Measurements from ENCODE around the gene ARSB.
"Not testable (repeated sequence)": the region's sequence is repeated elsewhere in the genome, so short reads cannot be mapped to it uniquely, and the experiment has no call there.

ARSB gene

DNA sequence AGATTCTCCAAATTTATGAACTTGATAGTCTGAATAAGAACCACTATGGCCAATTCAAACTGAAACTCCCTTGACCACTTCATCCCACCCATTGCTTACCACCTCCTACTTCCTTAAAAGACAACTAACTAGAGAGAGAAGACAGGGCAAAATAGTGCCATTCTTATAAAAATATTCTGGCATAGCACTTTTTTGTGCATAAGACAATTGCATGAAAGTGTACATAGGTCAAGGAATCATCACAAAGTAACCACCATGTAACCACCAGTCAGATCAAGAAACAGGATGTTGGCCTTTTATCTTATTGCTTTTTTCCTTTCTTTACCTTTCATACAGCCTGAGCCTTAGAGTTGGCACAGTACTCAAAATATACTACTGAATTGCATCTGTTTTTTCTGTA lies 8.1 kb upstream of the ARSB start:
- DNase-seq: peak; percentile 37

DNA sequence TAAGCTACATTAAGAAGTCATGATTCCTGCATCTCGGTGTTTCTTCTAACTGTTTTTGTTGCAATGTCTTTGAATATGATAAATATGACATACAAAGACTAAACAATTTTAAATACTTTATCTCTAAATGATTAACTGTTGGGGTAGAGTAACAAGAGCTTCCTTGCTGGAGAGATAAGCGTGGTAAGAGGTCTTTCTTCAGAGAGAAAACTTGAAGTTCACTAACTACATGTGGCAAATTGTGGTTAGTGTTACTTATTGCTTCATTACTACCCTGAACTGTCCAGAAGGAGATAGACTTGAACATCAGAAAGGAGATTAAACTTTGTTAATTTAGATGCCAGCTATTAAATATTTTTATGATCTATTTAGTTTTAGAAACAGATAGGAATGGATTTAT lies 7.0 kb upstream of the ARSB start:
- DNase-seq: peak; percentile 24

DNA sequence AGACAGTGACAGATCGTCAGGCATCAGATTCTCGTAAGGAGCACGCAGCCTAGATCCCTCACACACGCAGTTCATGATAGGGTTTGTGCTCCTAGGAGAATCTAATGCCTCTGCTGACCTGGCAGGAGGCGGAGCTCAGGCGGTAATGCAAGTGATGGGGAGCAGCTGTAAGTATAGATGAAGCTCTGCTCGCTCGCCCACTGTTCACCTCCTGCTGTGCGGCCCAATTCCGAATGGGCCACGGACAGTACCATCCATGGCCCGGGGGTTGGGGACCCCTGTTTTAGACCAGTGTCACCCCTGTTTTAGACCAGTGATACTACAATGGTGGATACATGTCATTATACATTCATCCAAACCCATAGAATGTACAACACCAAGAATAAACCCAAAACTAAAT lies 4.0 kb upstream of the ARSB start:
- no peak for DNase-seq

DNA sequence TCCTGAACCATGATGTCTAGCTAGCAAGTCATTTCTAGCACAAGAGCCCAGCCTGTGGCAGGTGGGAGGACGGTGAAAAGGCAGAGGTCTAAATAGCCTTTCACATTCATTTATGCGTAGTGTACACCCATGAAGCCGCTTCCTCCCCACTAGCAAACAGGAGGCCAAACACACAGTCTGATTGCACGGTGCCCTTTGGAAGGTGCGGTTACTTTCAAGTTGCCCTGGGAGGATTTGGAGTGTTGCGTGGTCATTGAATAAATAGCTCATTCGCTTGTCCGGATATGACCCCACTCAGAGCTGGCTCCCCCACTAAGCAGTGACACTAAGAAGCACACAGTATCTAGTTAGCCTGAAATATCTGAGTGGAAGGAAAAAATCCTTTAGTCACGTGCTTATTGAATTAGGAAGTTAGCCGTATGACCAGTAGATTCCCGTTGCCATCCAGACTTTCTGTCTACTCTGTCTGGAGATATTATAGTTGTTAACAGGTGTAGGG lies 664 bp upstream of the ARSB start:
- DNase-seq: peak; percentile 41

DNA sequence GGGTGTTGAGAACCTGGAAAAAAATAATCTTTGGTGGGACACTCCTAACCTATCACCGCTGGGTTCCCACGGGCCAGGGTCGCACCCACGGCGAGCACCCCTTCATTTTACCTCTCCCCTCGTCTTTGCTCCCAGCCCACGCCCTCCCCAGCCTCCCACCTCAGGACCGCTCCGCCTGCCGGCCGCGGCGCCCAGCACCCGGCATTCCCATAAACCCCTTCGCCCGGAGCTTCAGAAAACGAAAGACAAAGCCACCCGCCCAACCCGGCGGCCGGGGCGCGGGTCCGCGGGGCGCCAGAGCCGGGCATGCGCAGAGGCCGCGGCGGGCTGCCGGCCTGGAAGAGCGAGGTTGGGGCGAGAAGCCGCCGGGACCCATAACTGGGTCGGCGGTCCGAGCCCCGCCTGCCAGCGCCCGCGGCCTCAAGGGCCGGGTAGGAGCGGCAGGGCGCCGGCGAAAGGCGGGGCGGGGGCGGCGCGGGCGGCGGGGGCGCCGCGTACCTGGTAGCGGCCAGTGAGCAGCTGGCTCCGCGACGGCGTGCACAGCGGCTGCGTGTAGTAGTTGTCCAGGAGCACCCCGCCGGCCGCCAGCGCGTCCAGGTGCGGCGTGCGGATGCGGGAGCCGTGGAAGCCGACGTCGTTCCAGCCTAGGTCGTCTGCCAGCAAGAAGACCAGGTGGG lies 533 bp downstream of the ARSB start:
- DNase-seq: peak; percentile 63

DNA sequence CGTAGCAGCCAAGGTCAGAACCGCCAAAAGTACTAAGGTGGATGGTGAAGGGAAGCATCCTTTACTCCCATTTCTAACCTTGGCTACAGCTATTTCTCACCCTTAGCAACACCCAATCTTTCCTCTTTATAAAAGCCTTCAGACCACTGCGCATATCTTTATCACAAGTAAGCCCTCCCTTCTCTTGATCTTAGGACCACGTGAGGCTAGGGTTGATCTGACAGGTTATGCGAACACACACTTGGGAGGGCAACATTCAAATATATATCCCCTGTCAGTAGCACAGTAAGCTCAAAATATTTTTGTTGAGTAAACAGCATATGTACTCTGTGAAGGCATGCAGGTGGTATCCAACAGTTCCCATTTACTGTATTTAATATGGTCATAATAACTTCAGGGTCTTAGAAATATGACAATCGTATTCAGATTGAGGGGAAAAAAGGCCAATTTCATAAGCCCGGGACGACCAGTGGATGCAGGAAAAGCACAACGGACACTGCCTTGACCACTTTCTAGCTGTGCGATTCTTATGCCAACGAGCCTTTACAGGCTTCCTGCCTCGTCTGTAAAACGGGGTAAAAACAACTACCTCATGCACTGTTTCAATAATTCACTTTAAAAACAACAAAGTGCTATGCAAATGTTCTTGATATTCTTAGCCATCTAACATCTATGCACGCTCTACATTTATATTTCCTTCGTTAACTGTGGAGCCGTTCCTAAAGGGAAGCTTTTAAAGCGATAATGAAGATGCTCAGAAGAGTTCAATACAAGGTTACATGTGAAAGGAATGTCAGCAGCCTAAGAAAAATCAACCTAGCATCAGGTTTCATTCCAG lies 1.3 kb downstream of the ARSB start:
- DNase-seq: no peak

DNA sequence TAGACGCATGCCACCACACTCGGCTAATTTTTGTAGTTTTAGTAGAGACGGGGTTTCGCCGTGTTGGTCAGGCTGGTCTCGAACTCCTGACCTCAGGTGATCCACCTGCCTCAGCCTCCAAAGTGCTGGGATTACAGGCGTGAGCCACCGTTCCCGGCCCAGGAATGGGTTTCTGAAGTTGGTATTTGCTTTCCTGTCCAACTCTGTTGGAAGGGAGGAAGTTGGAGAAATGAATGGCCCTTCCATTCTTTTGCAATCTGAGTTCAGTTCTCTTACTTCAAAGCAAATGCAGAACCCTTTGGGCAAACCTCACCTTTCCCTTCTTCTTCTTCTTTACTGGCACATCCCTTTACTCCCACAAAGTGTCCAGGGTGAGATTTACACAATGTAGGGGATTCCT lies 1.9 kb downstream of the ARSB start:
- not testable (repeated sequence) for DNase-seq

DNA sequence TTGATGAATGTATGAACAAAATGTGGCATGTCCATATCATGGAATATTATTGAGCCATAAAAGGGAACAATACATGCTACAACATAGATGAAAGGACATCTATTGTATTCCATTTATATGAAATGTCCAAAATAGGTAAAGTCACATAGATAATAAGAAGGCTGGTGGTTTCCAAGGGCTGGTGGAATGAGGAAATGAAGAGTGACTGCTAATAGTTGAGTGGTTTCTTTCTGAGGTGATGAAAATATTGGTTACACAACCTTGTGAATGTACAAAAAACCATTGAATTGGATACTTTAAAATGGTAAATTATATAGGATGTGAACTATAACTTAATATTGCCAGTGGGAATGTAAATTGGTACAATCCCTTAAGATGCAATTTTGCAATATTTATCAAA lies 5.2 kb downstream of the ARSB start:
- DNase-seq: peak; percentile 52

DNA sequence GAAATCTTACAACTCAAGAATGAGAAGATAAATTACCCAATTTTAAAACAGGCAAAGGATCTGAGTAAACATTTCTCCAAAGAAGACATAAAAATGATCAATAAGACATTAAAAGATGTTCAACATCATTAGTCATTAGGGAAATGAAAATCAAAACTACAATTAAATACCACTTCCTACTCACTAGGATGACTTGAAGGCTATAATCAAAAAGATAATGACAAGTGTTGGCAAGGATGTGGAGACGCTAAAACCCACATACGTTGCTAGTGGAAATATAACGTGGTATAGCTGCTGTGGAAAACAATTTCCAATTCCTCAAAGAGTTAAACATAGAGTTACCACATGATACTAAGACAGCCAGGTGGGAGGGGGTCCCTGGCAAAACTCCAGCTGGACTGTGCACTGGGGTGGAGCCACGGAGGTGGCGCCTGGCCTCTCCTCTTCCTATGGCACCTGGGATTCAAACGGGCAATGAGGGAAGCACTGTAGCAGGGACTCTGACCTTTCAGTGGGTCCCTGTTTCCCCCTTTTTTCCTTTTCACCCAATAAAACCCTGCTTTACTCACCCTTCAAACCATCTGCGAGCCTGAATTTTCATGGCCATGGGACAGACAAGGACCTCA lies 5.9 kb downstream of the ARSB start:
- DNase-seq: no peak

DNA sequence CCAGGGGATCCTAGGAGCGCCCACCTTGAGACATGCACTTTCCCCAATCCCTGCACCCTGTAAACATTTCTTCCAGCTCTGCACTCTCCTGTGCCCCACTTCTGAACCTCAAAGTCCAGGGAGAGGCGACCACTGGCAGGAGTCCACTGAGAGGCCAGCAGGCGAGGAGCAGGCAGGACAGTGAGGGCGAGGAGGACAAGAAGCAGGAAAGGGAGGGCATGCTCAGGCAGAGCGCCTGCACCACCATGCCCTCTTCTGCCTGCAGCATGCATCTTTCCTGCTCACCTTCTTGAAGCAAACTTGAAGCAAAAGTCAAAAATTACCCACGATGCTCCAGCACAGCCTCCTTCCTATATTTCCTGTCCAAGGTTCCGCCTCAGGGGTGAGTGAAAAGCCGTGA lies 10.1 kb downstream of the ARSB start:
- no peak for DNase-seq

DNA sequence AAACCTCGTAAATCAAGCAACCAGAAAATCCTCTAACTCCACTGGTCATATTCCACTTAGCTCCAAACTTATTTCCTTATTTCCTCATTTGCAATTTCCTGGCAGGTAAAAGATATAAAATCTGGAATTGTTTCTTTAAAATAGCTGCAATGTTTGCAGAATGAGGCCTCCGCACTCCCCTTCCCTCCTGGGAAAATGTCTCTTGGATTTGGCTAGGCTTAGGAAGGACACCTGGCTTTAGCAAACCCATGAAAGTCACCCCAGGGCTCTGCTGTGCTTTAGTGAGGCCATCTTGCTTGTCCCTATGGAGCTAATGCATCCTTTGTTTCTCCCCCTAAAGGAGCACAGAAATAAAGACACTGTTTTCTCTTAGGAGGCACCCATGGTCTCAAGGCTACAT lies 10.5 kb downstream of the ARSB start:
- DNase-seq: no peak

DNA sequence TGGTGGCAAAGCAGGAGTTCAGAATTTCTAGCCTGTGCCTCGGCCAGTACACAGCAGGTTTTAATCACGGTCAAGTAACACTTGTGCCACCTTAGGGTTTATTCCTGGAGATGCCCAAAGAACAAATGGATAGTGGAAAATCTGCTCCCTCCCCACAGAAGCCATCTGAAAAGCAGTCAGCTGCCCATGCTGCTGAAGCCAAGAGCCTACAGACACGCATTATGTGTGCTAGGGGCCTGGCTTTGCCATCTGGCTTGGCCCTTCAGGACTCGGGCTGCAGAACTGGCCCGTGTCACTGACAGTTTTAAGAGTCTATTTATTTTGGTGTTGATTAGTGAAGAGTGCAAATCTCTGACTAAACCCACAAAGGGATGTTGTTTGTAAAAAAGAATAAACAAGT lies 11.1 kb downstream of the ARSB start:
- no peak for DNase-seq

DNA sequence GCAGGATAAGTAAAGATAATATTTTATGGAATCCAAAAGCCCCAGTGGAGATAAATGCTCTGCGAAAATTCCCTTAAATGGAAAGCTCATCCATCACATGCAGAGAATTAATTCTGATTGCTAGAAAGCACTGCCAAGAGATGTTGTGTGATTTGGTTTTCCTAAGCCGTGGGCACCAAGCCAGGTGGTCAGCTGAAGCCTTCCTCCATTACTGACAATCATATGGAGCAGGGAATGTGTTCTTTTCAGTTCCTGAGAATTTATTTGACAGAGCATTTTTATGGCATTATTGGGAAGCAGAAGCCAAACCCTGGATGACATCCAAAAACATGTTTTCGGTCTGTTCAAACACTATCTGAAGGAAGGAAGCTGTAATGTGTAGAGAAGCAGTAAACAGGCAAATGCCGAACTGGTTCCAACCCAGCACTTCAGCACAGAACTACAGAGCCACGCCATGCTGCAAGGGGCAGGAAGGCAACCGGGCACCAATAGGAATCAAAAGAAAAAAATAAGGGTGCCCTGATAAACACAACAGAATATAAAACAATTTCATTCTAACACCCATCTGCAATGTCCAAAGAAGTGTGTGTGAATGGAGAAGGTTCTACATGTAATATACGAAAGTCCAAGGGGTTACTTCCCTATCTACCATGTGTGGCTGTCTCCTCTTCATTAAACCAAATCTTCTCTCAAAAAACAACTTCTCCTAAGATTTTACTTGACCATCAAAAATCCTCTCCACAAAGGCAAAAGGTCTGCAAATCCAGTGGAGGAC lies 12.3 kb downstream of the ARSB start:
- DNase-seq: peak; percentile 44

DNA sequence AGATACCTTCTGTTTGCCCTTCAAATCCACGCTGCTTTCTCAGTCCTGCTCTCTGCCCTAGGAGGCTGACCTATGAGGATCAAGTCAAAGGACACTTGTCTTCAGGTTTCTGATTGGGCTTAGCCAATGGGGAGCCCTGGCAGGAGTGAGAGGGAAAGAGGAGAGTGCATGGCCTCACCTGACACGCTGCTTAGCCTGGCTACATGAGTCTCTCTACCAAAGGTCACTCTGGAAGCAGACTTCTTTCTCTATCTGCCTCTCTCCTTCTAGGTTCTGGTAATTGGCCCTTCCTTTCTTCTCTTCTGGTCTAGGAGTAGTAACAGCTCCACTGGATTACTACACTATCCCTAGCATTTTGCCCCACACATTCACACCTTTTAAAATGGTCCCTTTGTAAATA lies 13.1 kb downstream of the ARSB start:
- DNase-seq: no peak

DNA sequence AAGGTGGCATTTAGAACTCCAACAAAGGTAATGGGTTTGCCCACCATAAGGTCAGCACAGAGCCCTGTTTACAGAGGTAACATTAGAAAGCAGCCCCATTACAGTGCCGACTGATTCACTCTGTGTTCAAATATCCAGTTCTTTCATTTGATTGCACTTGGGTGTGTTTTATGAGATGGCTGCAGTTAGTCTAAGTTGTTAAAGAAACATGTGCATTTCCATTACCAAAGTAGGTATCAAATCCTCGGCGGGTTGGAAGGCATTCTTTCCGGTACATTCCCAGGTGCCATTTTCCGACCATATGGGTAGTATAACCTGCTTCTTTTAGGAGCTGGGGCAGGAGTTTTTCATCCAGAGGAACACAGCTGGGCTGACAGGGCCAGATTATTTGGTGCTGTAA lies 16.3 kb downstream of the ARSB start:
- no peak for DNase-seq

DNA sequence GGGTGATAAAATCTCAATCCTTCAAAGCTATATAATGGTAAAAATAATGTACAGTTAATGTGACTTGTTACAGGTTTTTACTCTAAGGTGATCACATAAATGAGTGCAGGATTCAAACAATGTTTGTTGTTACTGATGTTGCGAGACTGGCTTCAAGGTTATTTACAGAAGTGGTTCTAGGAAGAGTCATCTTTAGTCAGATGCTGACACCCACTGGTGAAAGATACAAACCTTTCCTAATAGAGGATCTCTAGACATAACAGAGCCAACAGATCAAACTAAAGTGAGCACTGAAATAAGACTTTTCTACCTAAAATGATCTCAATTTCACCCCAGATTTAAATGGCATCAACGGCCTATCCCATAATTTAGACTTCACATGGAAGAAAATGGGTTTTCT lies 20.2 kb downstream of the ARSB start:
- DNase-seq: peak; percentile 71

DNA sequence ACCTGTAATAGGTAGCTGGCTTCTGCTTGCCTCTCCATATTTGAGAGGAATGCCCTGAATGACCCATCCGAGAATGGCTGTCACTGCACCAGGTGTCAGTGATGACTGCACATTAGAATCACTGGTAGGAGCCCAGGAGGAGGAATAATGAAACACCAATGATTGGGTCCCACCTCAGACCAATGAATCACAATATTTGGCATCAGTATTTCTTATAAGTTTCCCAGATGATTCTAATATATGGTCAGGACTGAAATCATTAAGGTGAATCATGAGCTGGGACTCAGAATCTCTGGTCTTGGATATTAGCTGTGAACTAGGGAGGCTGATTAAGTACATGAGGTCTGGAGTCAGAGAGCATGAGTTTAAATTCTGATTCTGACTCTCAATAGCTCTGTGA lies 23.4 kb downstream of the ARSB start:
- DNase-seq: no peak

DNA sequence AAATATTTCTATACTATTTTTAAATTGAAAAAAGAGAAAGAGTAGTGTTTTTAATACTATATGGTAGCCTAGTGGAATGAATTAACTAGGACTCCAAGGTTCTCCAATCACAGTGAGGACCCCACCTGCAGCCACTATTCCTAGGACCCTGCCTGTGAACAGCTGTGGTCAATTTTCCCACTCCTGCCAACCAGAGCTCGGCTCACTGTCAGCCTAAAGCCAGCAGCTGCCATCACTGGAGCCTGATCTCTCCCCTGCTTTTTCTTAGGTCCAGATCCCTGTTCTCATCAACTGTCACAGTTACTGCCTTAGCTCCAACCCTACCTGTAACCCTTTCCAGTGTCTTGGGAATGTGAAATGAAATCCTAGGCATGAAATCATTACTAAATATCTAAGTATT lies 25.3 kb downstream of the ARSB start:
- DNase-seq: no peak

DNA sequence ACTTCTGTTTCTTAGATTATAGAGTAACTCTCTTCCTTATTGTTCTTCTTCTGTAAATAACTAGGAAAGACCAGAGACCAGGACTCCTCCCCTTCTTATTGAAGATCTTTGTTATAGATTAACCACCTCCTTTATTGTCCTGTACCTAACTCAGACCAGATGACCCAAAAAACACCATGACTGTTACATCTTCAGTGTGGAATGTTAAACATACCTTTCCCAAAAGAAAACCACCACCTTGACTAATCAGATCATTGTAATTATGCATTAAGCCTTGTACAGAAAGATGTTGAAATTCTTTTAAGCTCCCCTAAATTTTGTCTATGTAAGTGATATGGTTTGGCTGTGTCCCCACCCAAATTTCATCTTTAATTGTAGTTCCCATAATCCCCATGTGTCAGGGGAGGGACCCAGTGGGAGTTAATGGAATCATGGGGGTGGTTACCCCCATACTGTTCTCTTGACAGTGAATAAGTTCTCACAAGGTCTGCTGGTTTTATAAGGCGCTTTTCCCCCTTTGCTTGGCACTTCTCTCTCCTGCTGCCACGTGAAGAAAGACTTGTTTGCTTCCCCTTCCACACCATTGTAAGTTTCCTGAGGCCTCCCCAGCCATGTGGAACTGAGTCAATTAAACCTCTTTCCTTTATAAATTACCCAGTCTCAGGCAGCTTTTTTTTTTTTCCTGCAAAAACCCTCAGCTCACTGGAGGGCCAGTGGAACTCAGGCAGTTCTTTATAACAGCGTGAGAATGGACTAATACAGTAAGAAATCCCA lies 26.3 kb downstream of the ARSB start:
- no peak for DNase-seq

DNA sequence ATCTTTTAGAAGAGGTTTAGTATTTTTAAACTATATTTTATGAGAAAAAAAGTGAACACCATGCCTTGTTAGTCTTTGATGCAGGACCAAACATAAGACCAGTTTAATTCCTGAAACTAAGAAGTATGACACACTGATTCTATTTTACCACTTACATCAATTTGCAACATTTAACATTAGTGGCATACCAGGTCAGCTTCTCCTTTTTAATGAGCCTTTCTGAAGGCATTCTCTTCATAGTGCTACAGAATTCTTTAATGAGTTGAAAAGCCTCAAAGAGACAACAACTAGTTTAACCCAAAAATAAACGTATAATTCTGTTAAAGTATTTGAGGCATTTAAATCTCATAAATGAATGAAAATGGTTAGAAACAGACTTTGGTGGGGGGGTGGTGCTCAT lies 28.2 kb downstream of the ARSB start:
- DNase-seq: no peak

DNA sequence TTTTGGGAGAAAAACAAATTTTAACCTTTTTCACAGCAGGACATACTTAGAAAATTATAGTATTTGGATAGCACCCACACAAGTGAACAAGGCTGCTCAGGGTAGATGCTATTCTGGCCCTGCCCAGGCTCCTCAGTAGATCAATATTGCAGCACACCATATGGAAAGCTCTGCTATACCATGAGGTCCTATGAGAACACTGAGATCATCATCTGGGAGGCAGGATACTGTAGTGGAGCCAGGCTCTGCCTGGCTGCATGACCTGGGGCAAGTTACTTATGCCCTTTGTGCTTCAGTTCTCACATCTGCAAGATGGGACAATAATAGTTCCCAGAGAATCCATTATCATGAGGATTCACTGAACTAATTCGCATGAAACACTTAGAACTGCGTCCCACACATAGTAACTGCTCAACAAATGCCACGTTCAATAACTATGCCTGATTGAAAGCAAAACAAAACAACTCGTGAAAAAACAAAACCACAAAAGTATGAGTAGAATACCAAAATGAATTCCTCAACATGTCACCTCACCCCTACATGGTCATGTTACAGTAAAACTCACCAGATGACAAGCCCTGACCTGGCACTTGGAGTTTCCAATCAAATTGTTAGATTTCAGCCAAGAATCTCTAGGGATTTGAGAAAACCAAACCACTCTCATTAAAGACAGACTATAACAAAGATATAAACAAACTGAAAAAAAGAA lies 31.9 kb downstream of the ARSB start:
- DNase-seq: no peak

DNA sequence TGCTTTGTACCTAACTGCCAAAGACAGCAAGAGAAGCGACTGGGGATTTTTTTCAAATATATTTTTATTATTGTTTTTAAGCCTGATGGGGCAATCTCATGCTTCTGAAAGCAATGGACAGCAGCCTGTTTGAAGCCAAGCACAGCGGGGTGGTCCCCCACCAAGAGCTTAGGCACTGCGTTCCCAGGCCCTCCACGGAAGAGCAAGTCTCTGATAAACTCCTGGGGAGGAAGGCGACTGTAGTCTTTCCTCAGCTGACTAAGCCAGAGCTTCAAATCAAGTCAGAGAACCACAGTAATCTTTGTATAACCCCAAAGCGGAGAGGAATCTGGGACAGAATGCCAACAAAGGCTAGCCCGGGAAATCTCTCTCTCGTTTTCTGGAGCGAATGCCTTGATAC lies 54.4 kb downstream of the ARSB start:
- DNase-seq: no peak

All from MV-4-11 (cell line).